Activated B cell treated with CpG ODN at 0.5 μM for 24 hours (primary cell): ENCODE data around the gene SFTPB. TPM values are rescaled to one million over a fixed set of nuclear protein-coding genes. Genes with fewer than 3 reads are reported as not detected.

Experiments
- ATAC-seq: fragments of 200-7000 bp; cut with Tn5 transposase; one replicate; pipeline ENCODE4 v1.10.0; 2021; ENCODE audit warnings: low read depth, mild to moderate bottlenecking, moderate library complexity
- CTCF ChIA-PET: fragments of 350-600 bp; sonication (Branson Sonifier 250); formaldehyde crosslinking; loops from one replicate; lab custom pipeline; 2021; ENCODE audit warnings: antibody characterized with exemption; lab: Charles Lee
- POLR2A ChIA-PET: fragments of 350-600 bp; sonication (Branson Sonifier 250); formaldehyde crosslinking; loops from one replicate; lab custom pipeline; 2021; ENCODE audit warnings: antibody characterized with exemption; lab: Charles Lee
- DNase-seq: peaks from one replicate; pipeline ENCODE4 v3.0.0; 2022
- H3K27ac Mint-ChIP-seq: one replicate; pipeline ENCODE4 v1.8.0; 2020; ENCODE audit warnings: mixed read lengths
- H3K27me3 Mint-ChIP-seq: one replicate; pipeline ENCODE4 v1.8.0; 2021; ENCODE audit warnings: mixed read lengths
- H3K36me3 Mint-ChIP-seq: one replicate; pipeline ENCODE4 v1.8.0; 2021; ENCODE audit warnings: low read depth, mixed read lengths
- H3K4me1 Mint-ChIP-seq: one replicate; pipeline ENCODE4 v1.8.0; 2021; ENCODE audit warnings: mixed read lengths
- H3K4me3 Mint-ChIP-seq: one replicate; pipeline ENCODE4 v1.8.0; 2020; ENCODE audit warnings: mild to moderate bottlenecking, mixed read lengths
- H3K9me3 Mint-ChIP-seq: one replicate; pipeline ENCODE4 v1.8.0; 2020; ENCODE audit warnings: mixed read lengths
- CTCF ChIP-seq: fragments of 200-600 bp; IDR thresholded peaks from one replicate; pipeline ENCODE4 v1.8.0; 2022; ENCODE audit warnings: antibody characterized with exemption, mild to moderate bottlenecking
- intact Hi-C: fragments of 100-400 bp; cut with micrococcal nuclease; formaldehyde crosslinking; loops from one replicate; pipeline ENCODE4 v1.15.1; 2024
- total RNA-seq: library from RNA; stranded (reverse); gene quantifications from 2 replicates; pipeline ENCODE4 v1.2.3, GENCODE V29; 2022

Gene SFTPB
- total RNA-seq, 1 donor from 2014 or later = not detected

DNA sequence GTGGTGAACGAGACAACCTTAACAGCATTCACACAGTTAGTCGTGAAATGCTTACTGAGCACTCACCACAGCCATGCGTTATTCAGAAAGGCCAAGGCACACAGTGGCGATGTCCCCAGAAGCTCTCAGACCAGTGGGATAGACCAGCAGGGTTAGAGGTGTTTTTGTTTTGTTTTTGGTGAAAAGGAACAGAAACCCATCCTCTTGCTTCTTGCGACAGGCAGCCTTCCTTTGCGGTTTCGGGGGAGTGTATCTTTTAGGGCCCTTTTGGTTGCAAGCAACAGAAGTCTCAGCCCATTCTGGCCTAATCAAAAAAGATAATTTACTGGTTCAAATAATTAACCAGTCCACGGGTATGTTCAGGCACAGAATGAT lies 30.9 kb upstream of the SFTPB start:
- Mint-ChIP-seq H3K4me1 (peaks cover 11% of the 10 kb centered on the region), H3K9me3 (no peaks in the 10 kb centered on the region), H3K27me3 (no peaks in the 10 kb centered on the region), H3K36me3 (no peaks in the 10 kb centered on the region), H3K4me3 (no peak overlapping the region), H3K27ac (no peak overlapping the region)
- no peak for ATAC-seq
- intact Hi-C loops = no loop called here
- ChIA-PET CTCF (interaction anchor here (1.2 to 1.8 kb wide), 2 partner anchors 19 to 24 kb away, joined by 3 to 8 read pairs; no protein-coding TSS in a partner anchor), POLR2A (no interaction called here)
- TF ChIP-seq CTCF = no peak
- no peak for DNase-seq

GRCh38 chr2:85698184-85698879 lies 30.3 kb upstream of the SFTPB start:
- H3K36me3 Mint-ChIP-seq = no peaks in the 10 kb centered on the region

GRCh38 chr2:85697716-85698115 lies 29.7 kb upstream of the SFTPB start:
- TF ChIP-seq CTCF = no peak
- intact Hi-C loops = no loop called here
- no peaks in the 10 kb centered on the region for H3K36me3 Mint-ChIP-seq
- no peak overlapping the region for H3K27ac Mint-ChIP-seq
- H3K4me1 Mint-ChIP-seq = peaks cover 5% of the 10 kb centered on the region
- CTCF ChIA-PET = interaction anchor here (1.0 to 1.2 kb wide), 2 partner anchors 14 to 25 kb away, joined by 3 read pairs; no protein-coding TSS in a partner anchor
- POLR2A ChIA-PET = interaction anchor here (0.6 kb wide), 1 partner anchor 374 kb away, joined by 5 read pairs; no protein-coding TSS in a partner anchor
- H3K9me3 Mint-ChIP-seq = no peaks in the 10 kb centered on the region
- no peak for ATAC-seq
- H3K4me3 Mint-ChIP-seq = no peak overlapping the region
- H3K27me3 Mint-ChIP-seq = no peaks in the 10 kb centered on the region
- no peak for DNase-seq

More at GRCh38 chr2:85698184-85698879, 30.3 kb upstream of the SFTPB start:
- POLR2A ChIA-PET = interaction anchor here (0.6 kb wide), 1 partner anchor 374 kb away, joined by 5 read pairs; no protein-coding TSS in a partner anchor
- CTCF ChIA-PET = interaction anchor here (1.0 to 1.2 kb wide), 2 partner anchors 13 to 25 kb away, joined by 3 read pairs; no protein-coding TSS in a partner anchor
- H3K27me3 Mint-ChIP-seq = no peaks in the 10 kb centered on the region
- ATAC-seq (no peak), DNase-seq (no peak)
- no peak overlapping the region for H3K4me3 Mint-ChIP-seq
- H3K27ac Mint-ChIP-seq = no peak overlapping the region
- intact Hi-C loops = no loop called here
- no peaks in the 10 kb centered on the region for H3K9me3 Mint-ChIP-seq
- no peak for TF ChIP-seq CTCF
- peaks cover 9% of the 10 kb centered on the region for H3K4me1 Mint-ChIP-seq

DNA sequence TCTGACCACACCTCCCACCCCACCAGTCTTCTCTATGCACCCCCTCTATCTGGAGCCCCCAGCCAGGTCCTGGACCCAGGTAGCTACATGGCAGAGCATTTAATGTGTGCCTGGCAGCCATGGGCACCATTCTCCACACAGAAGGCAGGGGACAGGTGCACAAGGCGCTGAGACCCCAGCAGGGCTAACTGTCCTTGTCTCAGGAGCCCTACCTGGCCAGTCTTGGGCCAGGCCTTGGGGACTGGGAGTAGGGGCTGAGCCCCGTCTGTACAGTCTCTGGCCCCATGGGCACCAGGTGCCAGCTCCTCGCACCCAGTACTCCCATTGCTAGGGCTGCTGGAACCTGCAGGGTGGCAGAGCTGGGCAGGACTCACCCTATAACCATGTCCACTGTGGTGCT lies 29.1 kb upstream of the SFTPB start:
- ChIA-PET CTCF (interaction anchor here (1.0 kb wide), 1 partner anchor 59 kb away, joined by 3 read pairs; no protein-coding TSS in a partner anchor), POLR2A (no interaction called here)
- no peak for DNase-seq
- Mint-ChIP-seq H3K27me3 (no peaks in the 10 kb centered on the region), H3K9me3 (no peaks in the 10 kb centered on the region), H3K27ac (no peak overlapping the region), H3K4me3 (no peak overlapping the region), H3K36me3 (no peaks in the 10 kb centered on the region), H3K4me1 (no peaks in the 10 kb centered on the region)
- ATAC-seq = no peak
- TF ChIP-seq CTCF = no peak
- intact Hi-C loops = no loop called here
